HepG2 (cell line): ENCODE data around the gene TMEM225B. TPM values are rescaled to one million over a fixed set of nuclear protein-coding genes. Genes with fewer than 3 reads are reported as not detected.

Experiments
- ATF2 ChIP-seq: sonication (generic); formaldehyde crosslinking; IDR thresholded peaks from 2 replicates; pipeline ENCODE4 v1.4.0; 2020; ENCODE audit warnings: missing genetic modification reagents
- CBX1 ChIP-seq: IDR thresholded peaks from one replicate; pipeline ENCODE4 v1.6.1; 2016; ENCODE audit warnings: antibody characterized with exemption, low read depth
- DDIT3 ChIP-seq: sonication (generic); formaldehyde crosslinking; IDR thresholded peaks from 2 replicates; pipeline ENCODE4 v1.4.0; 2020; ENCODE audit warnings: mild to moderate bottlenecking, missing genetic modification reagents
- ETV5 ChIP-seq: IDR thresholded peaks from 2 replicates; pipeline ENCODE4 v1.6.1; 2018; ENCODE audit warnings: missing biosample characterization, missing genetic modification reagents, inconsistent platforms, borderline replicate concordance
- GATA4 ChIP-seq: sonication (generic); IDR thresholded peaks from 2 replicates; pipeline ENCODE4 v1.6.1; 2016; ENCODE audit warnings: antibody characterized with exemption, low read depth, borderline replicate concordance
- JUND ChIP-seq: sonication (generic); formaldehyde crosslinking; IDR thresholded peaks from 2 replicates; pipeline ENCODE4 v1.8.0; 2022; ENCODE audit warnings: mild to moderate bottlenecking, missing genetic modification reagents
- KDM2A ChIP-seq: sonication (generic); formaldehyde crosslinking; IDR thresholded peaks from 2 replicates; pipeline ENCODE4 v1.4.0; 2020; ENCODE audit warnings: low read depth, missing genetic modification reagents, borderline replicate concordance
- LCORL ChIP-seq, 2 experiments: fragments of 450-650 bp in 1 of 2; sonication (generic) in 1 of 2; formaldehyde crosslinking in 1 of 2; IDR thresholded peaks; 2 replicates each; pipeline versions ENCODE4 v1.5.0 to v1.6.1; 2017 to 2020; ENCODE audit warnings: antibody characterized with exemption in 1 of 2, missing genetic modification reagents in 1 of 2
- MIER2 ChIP-seq: IDR thresholded peaks from 2 replicates; pipeline ENCODE4 v1.6.1; 2016; ENCODE audit warnings: missing biosample characterization, missing genetic modification reagents
- MYC ChIP-seq: sonication (generic); formaldehyde crosslinking; IDR thresholded peaks from 2 replicates; pipeline ENCODE4 v1.9.0; 2021; ENCODE audit warnings: missing genetic modification reagents, borderline replicate concordance
- NFKB2 ChIP-seq: sonication (generic); formaldehyde crosslinking; IDR thresholded peaks from 2 replicates; pipeline ENCODE4 v1.4.0; 2020; ENCODE audit warnings: missing genetic modification reagents, borderline replicate concordance
- NFYB ChIP-seq: sonication (generic); formaldehyde crosslinking; IDR thresholded peaks from 2 replicates; pipeline ENCODE4 v1.4.0; 2020; ENCODE audit warnings: missing genetic modification reagents
- NKX3-1 ChIP-seq: sonication (generic); formaldehyde crosslinking; IDR thresholded peaks from 2 replicates; pipeline ENCODE4 v1.5.0; 2020; ENCODE audit warnings: missing genetic modification reagents
- PAX8 ChIP-seq: sonication (generic); formaldehyde crosslinking; IDR thresholded peaks from 2 replicates; pipeline ENCODE4 v1.8.0; 2022; ENCODE audit warnings: mild to moderate bottlenecking, missing genetic modification reagents, borderline replicate concordance
- RCOR2 ChIP-seq: IDR thresholded peaks from 2 replicates; pipeline ENCODE4 v1.6.1; 2016; ENCODE audit warnings: missing biosample characterization, missing genetic modification reagents
- RXRB ChIP-seq: IDR thresholded peaks from 2 replicates; pipeline ENCODE4 v1.6.1; 2016; ENCODE audit warnings: borderline replicate concordance, missing genetic modification reagents, missing compliant biosample characterization
- SRY ChIP-seq: sonication (generic); formaldehyde crosslinking; IDR thresholded peaks from 2 replicates; pipeline ENCODE4 v1.8.0; 2022; ENCODE audit warnings: mild to moderate bottlenecking, missing genetic modification reagents
- ZBTB42 ChIP-seq: sonication (generic); formaldehyde crosslinking; IDR thresholded peaks from 2 replicates; pipeline ENCODE4 v1.5.0; 2020; ENCODE audit warnings: mild to moderate bottlenecking, missing genetic modification reagents
- ZFP82 ChIP-seq: sonication (generic); formaldehyde crosslinking; IDR thresholded peaks from 2 replicates; pipeline ENCODE4 v1.5.1; 2020; ENCODE audit warnings: mild to moderate bottlenecking, missing genetic modification reagents, borderline replicate concordance
- ZFP90 ChIP-seq: sonication (generic); formaldehyde crosslinking; IDR thresholded peaks from 2 replicates; pipeline ENCODE4 v1.8.0; 2022; ENCODE audit warnings: missing genetic modification reagents, mild to moderate bottlenecking, inconsistent platforms, borderline replicate concordance
- ZGPAT ChIP-seq: IDR thresholded peaks from 2 replicates; pipeline ENCODE4 v1.6.1; 2016; ENCODE audit warnings: mild to moderate bottlenecking
- ZNF432 ChIP-seq: sonication (generic); formaldehyde crosslinking; IDR thresholded peaks from 2 replicates; pipeline ENCODE4 v1.5.0; 2020; ENCODE audit warnings: missing genetic modification reagents, mild to moderate bottlenecking, borderline replicate concordance
- ZNF512B ChIP-seq: sonication (generic); formaldehyde crosslinking; IDR thresholded peaks from 2 replicates; pipeline ENCODE4 v1.5.1; 2020; ENCODE audit warnings: missing genetic modification reagents, mild to moderate bottlenecking, borderline replicate concordance
- polyA plus RNA-seq, 8 experiments: library from polyadenylated mRNA; depleted of rRNA in 3 of 8; stranded (reverse) in 7 of 8; unstranded in 1 of 8; fragments of >200 nt; fragmentation: Illumina TruSeq in 4 of 8; extraction: Trizol in 4 of 8; gene quantifications; 2 replicates each; pipeline versions ENCODE4 v1.2.1 to v1.2.3, GENCODE V29; 2011 to 2016; ENCODE audit warnings: low read depth in 4 of 8, missing spikeins in 1 of 8, mixed read lengths in 1 of 8; ENCODE audit not compliant: insufficient read depth in 1 of 8
- total RNA-seq, 5 experiments: library from RNA; depleted of rRNA; stranded (reverse); fragments of >200 nt; fragmentation: Illumina TruSeq; extraction: Trizol; gene quantifications; 2 replicates each; pipeline ENCODE4 v1.2.3, GENCODE V29; 2016; ENCODE audit warnings: low read depth in 1 of 5

Gene TMEM225B
- total and polyA plus RNA-seq, 2 of the 13 experiments (the other 11 are each of a cell fraction or from before 2014, with no cell fraction given) = 0.78 to 0.95 TPM

- TF ChIP-seq ZBTB42 (CRISPR knock-in tag) = peak; percentile 94; the same call in 1 of the 2 replicates
- TF ChIP-seq KDM2A = peak; percentile 95
- peak; percentile 82; the same call in 1 of the 2 replicates for TF ChIP-seq PAX8
- peak; percentile 95 for TF ChIP-seq ZGPAT (CRISPR knock-in tag)
- peak; percentile 78; the same call in 1 of the 2 replicates for TF ChIP-seq ATF2 (CRISPR knock-in tag)
- TF ChIP-seq ZNF512B (CRISPR knock-in tag) = peak; percentile 40; the same call in 1 of the 2 replicates
- peak; percentile 93 for TF ChIP-seq ETV5 (CRISPR knock-in tag)
- TF ChIP-seq RXRB (CRISPR knock-in tag) = peak; percentile 74
- peak; percentile 67; the same call in 1 of the 2 replicates for TF ChIP-seq NFKB2
- peak; percentile 85; the same call in 1 of the 2 replicates for TF ChIP-seq MYC (CRISPR knock-in tag)
- TF ChIP-seq GATA4 = no peak
- TF ChIP-seq ZFP90 = peak; percentile 90; the same call in 1 of the 2 replicates
- TF ChIP-seq CBX1 = peak; percentile 70
- peak; percentile 74 for TF ChIP-seq MIER2 (CRISPR knock-in tag)
- no peak for TF ChIP-seq ZNF432 (CRISPR knock-in tag)
- TF ChIP-seq DDIT3 (CRISPR knock-in tag) = no peak
- TF ChIP-seq ZFP82 (CRISPR knock-in tag) = peak; percentile 96
- TF ChIP-seq JUND = no peak
- no peak for TF ChIP-seq LCORL (IDR thresholded peaks at IDR 0.05)
- TF ChIP-seq LCORL (CRISPR knock-in tag; IDR thresholded peaks at IDR 0.05) = peak; percentile 71
- peak; percentile 81 for TF ChIP-seq NKX3-1 (CRISPR knock-in tag)
- no peak for TF ChIP-seq NFYB (CRISPR knock-in tag)
- no peak for TF ChIP-seq RCOR2 (CRISPR knock-in tag)
- TF ChIP-seq SRY (CRISPR knock-in tag) = peak; percentile 92
Measured at GRCh38 chr7:99616359-99617191, 18.5 kb downstream of the TMEM225B start, which contains the start of gene ZSCAN25 (continued).
